NCI-H2081 treated with DMSO at 0.1 percent for 48 hours (cell line): ENCODE data around the gene ZNF154.

Source experiments
- DNase-seq: peaks from one replicate; lab custom pipeline; 2025; lab: John Stamatoyannopoulos, UW

Gene ZNF154

DNA sequence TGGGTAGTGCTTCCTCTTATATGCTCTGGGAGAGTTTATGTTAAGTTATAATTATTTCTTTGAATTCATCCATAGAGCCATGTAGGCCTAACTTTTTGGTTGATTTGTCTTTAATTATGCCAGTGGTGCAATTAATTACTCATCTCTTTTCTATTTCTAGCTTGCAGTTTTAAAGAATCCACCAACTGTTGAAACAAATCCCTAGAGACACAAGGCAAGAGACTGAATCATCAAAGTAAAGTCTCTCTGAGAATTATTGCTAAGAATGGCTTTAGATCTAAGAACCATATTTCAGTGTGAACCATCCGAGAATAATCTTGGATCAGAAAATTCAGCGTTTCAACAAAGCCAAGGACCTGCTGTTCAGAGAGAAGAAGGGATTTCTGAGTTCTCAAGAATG is 33.1 kb downstream of the ZNF154 start:
- DNase-seq: no peak

DNA sequence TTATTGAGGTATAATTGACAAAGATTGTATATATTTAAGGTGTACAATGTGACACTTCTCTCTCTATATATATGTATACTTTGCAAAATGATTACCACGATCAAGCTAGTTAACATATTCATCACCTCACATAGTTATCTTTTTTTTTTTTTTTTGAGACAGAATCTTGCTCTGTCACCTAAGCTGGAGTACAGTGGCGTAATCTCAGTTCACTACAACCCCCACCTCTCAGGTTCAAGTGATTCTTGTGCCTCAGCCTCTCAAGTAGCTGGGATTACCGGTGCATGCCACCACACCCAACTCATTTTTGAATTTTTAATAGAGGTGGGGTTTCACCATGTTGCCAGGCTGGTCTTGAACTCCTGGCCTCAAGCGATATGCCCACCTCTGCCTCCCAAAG is 36.5 kb downstream of the ZNF154 start:
- no peak for DNase-seq

DNA sequence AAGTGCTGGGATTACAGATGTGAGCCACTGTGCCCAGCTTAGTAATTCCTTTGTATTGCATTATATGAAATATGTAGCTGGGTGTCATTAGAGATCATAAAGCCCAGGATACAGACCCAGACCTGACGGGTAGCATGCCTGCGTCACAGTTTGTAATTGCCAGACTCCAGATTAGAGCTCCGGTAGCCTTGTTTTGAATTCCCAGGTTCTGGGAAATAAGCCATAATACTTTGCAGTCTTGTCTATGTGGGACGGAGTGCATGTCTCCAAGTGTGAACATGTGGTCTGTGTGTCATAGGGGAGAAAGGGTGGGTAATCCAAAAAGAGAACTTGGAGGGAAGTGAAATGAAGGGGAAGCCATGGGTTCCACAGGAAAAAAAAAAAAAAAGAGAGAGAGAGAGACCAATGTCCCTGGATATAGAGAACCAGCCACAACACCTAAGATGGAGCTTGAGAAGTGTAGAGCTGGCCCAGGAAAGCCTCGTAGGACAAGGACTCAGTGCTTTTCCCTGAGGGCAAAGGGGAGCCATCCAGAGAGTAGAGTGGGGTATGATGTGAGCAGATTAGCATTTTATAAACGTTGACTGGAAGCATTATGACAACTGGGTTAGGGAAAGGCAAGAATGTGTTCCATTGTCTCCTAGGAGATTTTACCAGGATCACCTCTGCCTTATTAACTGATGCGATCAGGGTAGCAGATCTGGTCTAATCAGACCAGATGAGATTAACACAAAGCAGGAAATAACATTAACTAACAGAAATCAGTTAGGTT is 37.7 kb downstream of the ZNF154 start:
- no peak for DNase-seq

DNA sequence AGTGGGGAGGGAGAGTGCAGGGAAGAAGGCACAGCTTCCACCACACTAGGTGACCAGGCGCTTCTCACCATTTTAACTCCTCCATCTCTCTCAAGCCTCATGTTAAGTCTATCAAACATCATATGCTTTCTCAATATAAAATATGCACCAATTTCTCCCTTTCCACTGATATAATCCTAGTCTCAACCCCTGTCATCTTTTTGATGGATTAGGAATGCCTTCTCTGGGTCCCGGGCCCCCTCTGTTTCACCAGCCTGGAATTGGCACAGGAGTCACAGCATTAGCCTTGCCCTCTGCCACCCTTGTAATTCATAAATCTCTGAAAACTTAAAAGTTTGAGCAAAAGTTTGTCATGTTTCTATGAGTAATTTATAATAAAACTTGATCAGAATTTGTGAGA is 40.4 kb downstream of the ZNF154 start, which contains the start of gene ZSCAN4:
Gene ZSCAN4 (plus strand): TSS at position 301 of the 400 bp plus-strand sequence. CDS start 7,211 bp downstream, outside the sequence.
- no peak for DNase-seq

DNA sequence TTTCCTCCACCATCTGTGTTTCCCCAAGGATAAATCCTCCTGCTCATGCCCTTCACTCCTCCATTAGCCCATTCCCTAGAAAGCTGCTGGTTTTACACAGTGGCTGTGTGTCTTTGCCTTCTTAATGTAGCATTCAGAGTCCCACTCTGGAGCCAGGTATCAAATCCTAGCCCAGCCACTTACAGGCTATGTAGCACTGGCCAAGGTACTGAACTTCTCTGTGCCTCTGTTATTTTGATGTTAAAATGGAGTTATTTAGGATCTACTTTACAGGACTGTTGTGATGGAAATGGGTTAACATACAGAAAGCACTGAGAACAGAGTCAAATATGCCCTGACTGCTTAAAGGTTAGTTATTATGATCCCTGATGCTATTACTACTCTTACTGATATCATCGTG is 41.8 kb downstream of the ZNF154 start:
- no peak for DNase-seq

DNA sequence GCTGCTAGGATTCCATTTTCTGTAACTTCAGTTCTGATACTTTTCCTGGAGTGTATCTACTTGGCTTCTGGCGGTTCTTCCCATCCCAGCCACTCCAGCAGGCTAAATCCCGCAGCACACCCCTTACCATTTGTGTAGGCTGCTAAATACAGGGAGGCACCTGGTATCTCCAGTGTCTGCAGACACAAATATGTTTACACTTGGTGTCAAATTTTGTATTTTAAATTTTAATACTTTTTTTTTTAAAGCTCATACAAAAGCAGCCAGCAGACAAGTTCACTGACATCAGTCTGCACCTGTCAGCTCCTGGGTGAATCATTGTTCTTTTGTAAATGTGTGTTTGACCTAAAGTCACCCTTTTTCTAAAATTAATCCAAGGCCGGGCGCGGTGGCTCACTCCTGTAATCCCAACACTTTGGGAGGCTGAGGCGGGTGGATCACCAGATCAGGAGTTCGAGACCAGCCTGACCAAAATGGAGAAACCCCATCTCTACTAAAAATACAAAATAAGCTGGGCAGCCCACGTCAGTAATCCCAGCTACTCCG is 43.7 kb downstream of the ZNF154 start:
- DNase-seq: no peak

DNA sequence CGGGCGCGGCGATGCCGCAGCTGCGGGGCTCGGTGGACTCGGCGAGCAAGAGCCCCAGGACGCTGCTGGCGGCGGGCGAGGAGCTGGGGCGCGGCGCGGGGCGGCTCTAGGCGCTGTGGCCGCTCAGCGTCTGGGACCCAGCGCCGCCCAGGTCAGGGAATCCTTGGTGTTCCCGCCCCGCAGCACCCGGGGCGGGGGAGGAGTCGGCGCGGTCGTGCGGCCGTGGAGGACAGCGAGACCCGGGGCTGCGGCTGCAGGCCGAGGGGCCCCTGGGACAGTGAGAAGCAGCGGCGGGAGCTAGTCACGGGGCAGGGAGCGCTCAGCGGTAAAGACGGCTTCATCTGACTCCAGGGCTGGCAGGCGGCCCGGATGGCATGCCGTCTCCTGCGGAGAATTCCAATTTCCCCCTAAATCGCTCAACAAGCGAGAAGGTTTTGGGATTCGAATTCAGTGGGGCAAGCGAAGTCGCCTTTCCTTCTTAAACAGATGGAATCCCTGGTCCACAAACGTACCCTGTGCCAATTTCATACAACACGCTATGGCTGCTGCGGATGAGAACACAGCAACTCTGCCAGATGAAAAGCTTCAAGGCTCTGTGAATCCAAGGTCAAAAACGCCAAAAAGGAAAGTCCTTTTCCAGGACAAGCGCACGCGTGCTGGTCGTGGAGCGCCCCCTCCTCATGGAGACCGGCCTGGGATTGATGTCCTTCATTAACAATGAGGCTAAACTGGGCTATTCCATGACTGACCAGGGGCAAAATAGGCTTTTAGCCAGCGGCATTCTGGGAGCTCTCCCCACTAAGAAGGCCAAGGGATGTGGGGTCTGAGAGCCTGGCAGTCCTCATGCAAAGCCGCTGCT is 44.5 kb downstream of the ZNF154 start:
- DNase-seq: no peak

DNA sequence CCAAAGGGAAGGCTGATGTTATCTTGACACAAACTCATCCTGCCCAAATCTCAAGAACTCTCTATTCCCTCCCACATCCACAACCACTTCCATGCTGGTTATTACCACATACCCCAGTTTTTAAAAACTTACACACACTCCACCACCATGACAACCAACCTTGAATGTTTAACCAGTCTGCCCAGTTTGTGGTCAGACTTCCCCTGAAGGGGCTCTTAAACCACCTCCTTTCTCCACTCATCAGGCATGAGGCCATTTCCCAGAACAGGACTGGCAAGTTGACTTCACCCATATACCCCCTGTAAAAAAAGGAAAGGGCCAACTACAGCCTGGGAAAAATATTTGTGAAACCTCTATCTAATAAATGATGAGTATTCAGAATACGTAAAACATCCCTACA is 52.7 kb downstream of the ZNF154 start:
- DNase-seq: no peak

DNA sequence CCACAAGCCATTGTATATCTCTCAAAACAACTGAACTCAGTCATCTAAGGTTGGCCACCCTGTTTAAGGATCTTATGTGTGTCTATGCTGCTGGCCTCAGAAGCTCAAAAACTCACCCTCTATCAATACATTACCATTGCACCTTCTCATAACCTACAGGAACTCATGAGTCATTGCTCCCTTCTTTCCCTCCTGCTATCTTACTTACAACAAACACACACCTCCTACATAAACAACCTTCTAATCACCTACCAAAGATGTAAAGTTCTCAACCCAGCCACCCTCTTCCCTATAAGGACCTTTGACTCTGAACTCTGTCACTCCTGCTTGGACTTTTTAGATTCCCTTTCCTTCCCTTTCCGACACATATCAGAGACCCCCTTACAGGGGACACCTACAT is 53.6 kb downstream of the ZNF154 start:
- DNase-seq: no peak

DNA sequence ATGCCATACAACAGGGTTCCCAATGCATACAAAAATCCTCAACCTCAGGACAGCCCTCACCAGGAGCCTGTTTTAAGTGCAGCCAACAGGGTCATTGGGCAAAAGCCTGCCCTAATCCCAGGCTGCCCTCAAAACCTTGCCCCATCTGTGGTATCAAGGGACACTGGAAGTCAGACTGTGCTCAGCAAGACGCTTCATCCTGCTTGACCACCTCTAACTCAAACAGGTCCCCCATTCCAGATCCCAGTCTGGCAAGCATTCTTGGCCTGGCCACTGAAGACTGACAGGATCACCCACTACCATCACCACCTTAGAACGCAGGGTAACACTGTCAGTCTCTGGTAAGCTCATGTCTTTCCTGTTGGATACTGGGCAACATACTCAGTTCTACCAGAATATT is 55.3 kb downstream of the ZNF154 start:
- no peak for DNase-seq

DNA sequence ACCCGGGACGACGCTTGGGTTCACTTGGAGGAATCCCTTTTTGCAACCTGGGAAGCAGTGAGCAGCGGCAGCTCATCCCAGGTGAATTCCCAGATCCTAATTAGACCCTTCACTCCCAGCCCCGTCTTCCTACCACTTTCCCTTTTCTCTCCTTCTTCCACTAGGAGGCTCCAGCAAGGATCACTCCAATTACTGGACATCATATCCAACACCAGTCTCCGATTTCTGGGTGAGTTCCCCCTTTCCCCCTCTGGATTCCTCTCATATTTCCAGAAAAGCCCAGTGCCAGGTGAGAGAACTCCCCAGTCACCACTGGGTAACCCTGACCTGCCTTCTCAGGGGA is 57.4 kb downstream of the ZNF154 start:
- DNase-seq: no peak

DNA sequence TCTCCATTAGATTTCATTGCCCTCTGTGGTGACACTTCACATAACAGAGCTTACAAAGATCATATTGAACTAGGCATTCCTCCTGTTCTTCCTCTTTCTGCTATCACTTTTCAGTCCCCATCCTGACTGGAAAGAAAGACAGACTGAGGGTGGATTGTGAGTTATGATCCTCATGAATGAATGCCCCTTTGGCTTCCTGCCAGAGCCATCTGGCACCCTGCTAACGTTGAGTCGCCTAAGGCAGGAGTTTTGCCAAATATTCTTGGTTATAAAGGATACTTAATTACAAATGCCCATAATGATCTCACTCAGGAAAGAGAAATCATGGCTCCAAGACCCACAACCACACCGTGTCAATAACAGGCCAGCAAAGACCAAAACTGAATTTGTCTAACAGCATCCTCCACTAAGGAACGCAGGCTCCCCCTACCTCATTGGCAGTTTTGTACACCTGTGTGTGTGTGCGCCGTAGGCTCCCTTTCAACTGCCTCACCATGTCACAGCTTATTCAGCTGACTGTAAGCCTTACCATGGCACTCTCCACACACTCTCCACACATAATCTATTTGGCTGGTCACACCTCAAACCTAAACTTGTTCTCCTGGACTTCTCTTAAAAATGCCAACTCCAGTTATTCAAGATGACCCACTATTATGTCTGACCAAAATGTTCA is 60.5 kb downstream of the ZNF154 start:
- DNase-seq: peak; percentile 64
